Adrenal gland (tissue), 5 donors: ENCODE measurements around the gene RAMACL.

ENCODE experiments used
- POLR2A ChIP-seq, 2 donors: fragments of 450-650 bp; IDR thresholded peaks; one replicate each; pipeline ENCODE4 v1.6.1; 2017; ENCODE audit warnings: antibody characterized with exemption in 2 of 2, mild to moderate bottlenecking in 2 of 2, moderate library complexity in 1 of 2
- TF ChIP-seq, protein P1 (sequence below), 6 experiments: fragments of 450-650 bp in 4 of 6; fragments of 200-600 bp in 2 of 6; sonication (generic) in 1 of 6; IDR thresholded peaks; 1 replicate in 5 of 6; 2 replicates in 1 of 6; pipeline versions ENCODE4 v1.5.1 to v1.8.0; 2016 to 2021; ENCODE audit warnings: antibody characterized with exemption in 6 of 6, mild to moderate bottlenecking in 2 of 6, moderate library complexity in 1 of 6
- donor health status: DM: no; HTN: no; CAD: no.

- TF ChIP-seq, protein P1, sequence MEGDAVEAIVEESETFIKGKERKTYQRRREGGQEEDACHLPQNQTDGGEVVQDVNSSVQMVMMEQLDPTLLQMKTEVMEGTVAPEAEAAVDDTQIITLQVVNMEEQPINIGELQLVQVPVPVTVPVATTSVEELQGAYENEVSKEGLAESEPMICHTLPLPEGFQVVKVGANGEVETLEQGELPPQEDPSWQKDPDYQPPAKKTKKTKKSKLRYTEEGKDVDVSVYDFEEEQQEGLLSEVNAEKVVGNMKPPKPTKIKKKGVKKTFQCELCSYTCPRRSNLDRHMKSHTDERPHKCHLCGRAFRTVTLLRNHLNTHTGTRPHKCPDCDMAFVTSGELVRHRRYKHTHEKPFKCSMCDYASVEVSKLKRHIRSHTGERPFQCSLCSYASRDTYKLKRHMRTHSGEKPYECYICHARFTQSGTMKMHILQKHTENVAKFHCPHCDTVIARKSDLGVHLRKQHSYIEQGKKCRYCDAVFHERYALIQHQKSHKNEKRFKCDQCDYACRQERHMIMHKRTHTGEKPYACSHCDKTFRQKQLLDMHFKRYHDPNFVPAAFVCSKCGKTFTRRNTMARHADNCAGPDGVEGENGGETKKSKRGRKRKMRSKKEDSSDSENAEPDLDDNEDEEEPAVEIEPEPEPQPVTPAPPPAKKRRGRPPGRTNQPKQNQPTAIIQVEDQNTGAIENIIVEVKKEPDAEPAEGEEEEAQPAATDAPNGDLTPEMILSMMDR (IDR thresholded peaks at IDR 0.05): no peak
- TF ChIP-seq POLR2A (IDR thresholded peaks at IDR 0.05): no peak
These were observed 44.5 kb downstream of the RAMACL start for GRCh38 chr6:166541876-166542579.
